IPS-18a (cell line): Measurements from ENCODE around the gene RAX.

Experiments
- H3K27ac ChIP-seq: one replicate; pipeline ENCODE4 v1.5.1; 2013; ENCODE audit warnings: low read length
- H3K27me3 ChIP-seq: one replicate; pipeline ENCODE4 v1.6.1; 2013; ENCODE audit warnings: mild to moderate bottlenecking, low read length; ENCODE audit not compliant: control insufficient read depth, insufficient read depth
- H3K36me3 ChIP-seq: one replicate; pipeline ENCODE4 v1.6.1; 2013; ENCODE audit warnings: low read depth, low read length; ENCODE audit not compliant: control insufficient read depth
- H3K4me1 ChIP-seq: one replicate; pipeline ENCODE4 v1.6.1; 2013; ENCODE audit warnings: low read depth, low read length; ENCODE audit not compliant: control insufficient read depth
- H3K4me3 ChIP-seq: one replicate; pipeline ENCODE4 v1.5.1; 2013; ENCODE audit warnings: low read length
- H3K9ac ChIP-seq: one replicate; pipeline ENCODE4 v1.6.1; 2013; ENCODE audit warnings: mild to moderate bottlenecking, low read length, moderate library complexity
- H3K9me3 ChIP-seq: one replicate; pipeline ENCODE4 v1.6.1; 2013; ENCODE audit warnings: low read depth, low read length; ENCODE audit not compliant: control insufficient read depth

Gene RAX

GRCh38 chr18:59218018-59218417, 55.2 kb downstream of the RAX start:
- Histone ChIP-seq H3K36me3 (no peaks in the 10 kb centered on the region), H3K4me1 (peaks cover 12% of the 10 kb centered on the region), H3K4me3 (no peak overlapping the region), H3K27ac (no peak overlapping the region), H3K9ac (no peak overlapping the region), H3K27me3 (peaks cover 68% of the 10 kb centered on the region), H3K9me3 (no peaks in the 10 kb centered on the region)
